HG03457 (cell line): Measurements from ENCODE around the gene MPRIP.

ENCODE experiments used
- ATAC-seq: cut with Tn5 transposase; IDR thresholded peaks from one replicate; pipeline ENCODE4 v1.9.1; 2021; ENCODE audit warnings: moderate number of reproducible peaks; ENCODE audit not compliant: unreplicated experiment

The MPRIP gene

DNA sequence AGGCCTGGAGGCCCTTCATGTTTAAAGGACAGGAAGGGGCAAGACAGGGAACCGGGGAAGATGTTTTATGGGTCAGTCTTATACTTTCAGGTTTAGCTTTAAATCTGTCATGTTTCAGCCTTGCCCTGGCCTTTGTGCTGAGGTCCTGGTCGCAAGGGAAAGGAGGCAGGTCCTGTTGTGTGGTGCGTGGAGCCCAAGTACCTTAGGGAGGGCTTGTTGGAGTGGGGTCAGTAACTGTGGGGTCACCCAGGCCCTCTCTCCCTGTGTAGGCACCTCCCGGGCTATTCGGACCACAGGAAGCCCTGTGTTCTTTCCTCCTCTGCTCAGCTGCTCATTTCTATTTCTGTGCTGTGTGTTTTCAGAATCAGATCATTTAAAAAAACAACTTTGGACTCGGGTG lies 42.7 kb downstream of the MPRIP start:
- ATAC-seq, result no peak

DNA sequence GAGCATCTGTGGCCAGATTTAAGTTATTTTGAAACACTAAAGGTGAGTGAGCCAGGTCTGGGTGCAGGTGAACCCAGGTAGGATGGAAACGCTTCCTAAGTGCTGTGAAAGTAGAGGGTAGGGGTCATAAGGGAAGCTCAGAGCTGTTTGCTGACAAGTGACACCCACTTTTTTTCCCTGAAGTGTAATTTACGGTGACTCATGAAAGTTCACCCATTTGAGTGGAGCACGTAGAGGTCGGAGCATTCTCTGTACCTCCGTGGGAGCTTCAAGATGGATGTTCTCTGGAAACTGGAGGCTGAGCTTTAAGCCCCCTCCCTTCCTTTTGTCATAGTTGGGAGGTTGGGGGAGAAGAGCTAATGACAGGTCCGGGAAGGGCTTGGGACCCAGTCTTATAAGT lies 44.3 kb downstream of the MPRIP start:
- no peak for ATAC-seq

DNA sequence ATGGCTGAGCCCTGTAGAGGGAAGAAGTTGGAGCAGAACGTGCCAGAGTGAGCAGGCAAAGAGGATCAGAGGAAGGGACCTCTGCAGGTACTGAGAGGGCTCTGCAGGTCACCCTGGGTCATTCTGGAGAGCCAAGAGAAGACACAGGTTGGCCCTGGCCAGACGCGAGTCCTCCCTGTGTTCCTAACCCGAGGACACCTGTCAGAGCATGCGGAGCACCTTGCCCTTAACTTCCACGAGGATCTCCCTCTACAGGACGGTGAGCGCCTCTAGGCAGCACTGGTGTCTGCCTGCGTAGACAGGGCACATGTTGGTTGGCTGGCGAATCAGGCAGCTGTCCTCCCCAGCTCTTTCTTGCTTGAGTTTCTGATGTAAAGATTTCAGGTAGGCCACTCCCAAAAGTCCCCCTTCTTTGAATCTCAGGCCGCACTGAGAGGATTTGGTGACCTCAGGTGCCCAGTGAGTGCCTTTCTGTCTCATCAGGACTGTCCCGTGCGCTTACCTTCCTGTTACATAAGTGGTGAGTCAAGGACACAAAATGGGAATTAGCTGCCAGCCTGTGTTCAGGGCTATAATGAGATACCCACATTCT lies 45.3 kb downstream of the MPRIP start:
- no peak for ATAC-seq

DNA sequence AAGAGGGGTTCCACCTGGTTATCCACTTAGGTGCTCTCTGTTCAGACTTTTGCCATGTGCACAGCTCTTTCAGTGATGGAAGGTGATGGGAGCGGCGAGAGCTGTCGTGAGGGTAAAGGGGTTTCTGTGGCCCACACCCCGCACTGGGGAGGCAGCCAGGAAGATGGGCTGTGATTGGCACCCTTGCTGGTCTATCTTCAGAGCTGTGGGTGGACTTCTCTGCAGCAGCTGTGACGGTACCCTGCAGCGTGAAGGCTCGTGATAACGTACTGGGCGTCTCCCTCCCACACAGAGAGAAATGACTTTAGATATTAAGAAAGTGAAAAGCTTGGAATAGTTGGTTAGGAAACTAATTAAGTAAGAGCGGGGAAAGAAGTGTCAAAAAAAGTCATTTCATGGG lies 45.8 kb downstream of the MPRIP start:
- no peak for ATAC-seq

DNA sequence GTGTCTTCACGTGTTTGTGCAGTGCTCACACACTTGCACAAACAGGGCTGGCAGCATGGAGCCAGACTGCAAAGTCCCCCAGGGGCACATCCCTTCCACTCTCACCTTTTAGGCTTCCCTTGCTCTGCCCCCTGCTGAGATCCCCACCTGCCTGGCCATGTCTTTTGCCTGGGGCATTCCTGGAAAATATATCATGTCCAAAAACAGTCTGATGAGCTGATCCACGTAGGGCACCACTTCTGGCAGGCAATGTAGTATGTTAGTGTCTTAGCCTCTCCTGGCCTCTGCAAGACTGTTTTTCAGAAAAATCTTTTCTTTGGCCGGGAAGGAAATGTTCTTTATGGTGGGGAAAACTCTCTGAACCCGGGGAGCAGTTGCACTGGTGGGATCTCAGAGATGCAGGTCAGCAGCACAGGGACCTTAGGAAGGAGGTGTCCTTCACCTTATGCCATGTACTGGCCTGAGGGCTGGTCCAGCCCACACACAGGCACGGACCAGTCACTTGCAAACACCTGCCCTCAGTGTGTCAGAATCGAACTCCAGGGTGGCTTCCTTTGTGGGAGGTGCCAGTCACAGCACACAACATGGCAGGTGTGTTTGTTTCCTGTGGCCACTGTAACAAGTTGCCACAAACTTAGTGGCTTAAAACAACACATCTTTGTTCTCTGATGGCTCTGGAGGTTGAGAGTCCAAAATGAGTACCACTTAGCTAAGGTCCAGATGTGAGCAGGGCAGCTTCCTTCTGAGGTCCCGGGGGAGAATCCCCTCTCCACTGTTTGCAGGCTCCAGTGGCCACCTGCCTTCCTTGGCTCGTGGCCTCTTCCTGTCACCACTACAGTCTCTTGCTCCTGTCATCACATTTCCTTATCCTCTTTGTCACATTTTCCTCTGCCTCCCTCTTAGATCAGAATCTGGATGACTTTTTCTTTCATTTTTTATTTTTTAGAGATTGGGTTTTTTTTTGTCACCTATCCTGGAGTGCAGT lies 46.6 kb downstream of the MPRIP start:
- ATAC-seq, result no peak

DNA sequence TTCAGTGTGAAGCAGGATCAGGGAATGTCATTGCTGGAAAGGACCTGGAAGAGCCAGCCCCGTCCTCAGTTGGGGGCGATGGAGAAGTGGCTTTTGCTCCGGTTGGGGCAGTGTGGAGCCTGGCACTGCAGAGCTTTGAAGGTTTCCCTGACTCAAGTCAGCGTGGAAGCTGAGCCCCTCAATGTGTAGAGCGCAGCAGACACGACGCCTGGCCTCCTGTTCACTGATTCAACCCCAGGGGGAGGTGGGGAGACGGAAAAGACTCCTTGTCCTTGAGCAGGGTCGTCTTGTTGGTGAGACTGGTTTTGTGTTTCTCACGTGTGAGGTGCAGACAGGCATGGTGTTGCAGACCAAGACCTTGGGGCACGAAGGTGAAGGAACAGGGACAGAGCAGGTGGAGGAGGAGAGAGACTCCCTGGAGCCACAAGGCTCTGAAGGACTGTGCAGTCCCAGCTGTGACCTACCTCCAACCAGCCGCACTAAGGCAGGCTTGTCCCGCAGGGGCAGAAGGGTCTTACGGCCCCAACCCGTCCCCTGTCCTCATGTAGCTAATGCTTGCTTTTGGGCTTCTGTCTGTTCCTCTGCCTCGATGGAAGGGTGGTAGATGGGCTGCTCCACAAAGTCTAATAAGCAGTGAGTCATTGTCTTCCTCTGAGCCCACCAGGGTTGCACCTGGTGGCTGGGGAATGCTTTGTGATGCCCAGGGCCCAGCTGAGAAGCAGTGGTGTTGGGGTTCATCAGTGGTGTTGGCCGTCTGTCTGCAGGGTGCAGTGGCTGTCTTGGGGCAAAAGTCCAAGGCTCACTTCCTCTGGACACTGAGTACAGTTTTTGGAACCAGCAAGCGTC lies 47.8 kb downstream of the MPRIP start:
- no peak for ATAC-seq

DNA sequence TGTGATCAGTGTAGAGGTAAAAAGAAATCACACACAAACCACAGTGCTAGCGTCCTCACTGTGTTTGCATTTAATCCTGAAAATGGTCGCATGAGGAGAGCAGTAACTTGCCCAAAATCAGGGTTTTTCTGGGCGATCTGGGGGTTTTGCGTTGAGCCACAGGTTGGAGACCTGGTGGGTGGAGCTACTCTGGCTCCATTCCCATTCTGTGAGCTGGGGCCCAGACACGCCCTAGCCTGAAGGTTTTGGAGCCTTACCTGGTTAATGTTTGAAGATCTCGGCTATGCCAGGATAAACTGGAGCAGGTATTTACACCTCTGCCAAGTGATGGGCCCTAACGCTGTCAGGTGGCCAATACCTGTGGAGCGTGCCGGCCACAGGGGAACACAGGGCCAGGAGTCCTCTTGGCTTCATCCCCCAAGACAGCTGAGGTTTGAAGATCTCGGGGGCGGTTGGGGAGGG lies 48.4 kb downstream of the MPRIP start:
- no peak for ATAC-seq

DNA sequence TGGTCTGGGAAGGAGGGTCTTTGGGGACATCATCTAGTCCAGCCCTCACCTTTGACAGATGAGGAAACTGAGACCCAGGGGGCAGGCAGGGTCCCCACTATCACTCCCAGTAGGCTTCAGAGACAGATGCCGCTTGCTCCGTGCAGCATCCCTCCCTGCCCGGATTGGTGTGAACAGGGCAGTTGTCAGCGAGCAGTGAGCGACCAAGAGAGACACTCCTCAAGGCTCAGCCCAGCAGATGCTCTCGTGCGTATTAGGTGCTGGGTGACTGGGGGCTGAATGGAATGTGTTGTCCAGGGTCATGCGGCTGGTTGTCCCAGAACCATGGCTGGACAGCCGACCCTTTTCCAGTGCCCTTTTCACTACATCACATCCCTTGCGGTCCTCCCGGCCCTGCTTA lies 49.0 kb downstream of the MPRIP start:
- ATAC-seq, result no peak

DNA sequence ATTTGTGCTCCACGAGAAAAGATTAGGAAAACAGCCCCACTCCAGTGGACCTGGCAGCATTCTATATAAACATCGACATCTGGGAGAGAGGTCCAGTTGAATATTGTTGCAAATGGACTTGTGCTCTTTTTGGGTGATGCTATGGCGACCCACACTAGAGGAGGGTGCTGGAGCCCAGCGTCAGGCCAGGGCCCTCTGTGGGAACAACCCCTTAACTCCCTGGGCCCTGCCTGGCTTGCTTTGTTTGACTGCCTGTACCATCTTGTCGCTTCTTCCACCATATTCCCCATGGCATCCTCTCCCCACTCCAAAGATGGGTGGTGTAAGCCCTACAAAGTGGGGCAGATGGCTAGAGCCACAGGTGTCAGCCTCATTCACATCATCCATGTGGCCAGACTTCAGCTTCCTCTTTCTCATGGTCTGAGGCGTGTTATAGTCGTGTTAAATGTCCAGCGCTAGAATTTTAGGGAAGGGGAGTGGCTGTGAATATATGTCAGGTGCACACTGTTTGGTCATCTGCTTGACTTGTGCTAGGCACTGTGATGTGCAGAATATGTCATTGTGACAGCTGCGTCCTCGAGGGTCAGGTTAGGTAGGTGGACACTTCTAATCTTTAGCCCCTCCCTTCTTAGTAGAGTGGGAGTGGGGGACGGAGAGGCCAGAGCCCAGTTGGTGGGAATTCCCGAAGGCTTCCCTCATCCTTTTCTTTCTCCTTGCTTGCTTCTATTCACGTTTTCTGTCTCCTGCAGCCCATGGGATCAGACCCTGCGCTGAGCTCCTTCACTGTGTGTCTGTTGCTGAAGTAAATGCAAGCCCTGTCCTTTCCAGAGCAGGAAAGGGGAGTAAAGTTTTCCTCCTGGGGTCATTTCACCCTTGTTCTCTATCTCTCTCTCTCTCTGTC lies 49.8 kb downstream of the MPRIP start:
- no peak for ATAC-seq

DNA sequence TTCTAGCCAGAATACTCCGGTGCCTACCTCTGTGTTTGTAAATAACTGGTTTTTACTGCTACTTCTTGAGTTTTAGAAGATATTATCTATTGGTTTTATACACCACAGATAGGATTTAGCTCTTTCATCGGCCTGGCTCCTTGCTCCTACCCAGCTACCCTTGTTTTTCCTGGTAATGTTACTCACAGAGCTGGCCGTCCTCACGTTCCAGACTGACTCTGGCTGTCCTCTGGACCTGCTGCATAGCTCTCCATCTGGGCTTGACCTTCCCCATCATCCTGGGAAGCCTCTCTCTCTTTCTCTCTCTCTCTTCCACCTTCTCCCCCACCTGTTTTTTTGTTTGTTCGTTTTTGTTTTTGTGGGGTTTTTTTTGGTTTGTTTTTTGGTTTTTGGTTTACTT lies 51.5 kb downstream of the MPRIP start:
- no peak for ATAC-seq

DNA sequence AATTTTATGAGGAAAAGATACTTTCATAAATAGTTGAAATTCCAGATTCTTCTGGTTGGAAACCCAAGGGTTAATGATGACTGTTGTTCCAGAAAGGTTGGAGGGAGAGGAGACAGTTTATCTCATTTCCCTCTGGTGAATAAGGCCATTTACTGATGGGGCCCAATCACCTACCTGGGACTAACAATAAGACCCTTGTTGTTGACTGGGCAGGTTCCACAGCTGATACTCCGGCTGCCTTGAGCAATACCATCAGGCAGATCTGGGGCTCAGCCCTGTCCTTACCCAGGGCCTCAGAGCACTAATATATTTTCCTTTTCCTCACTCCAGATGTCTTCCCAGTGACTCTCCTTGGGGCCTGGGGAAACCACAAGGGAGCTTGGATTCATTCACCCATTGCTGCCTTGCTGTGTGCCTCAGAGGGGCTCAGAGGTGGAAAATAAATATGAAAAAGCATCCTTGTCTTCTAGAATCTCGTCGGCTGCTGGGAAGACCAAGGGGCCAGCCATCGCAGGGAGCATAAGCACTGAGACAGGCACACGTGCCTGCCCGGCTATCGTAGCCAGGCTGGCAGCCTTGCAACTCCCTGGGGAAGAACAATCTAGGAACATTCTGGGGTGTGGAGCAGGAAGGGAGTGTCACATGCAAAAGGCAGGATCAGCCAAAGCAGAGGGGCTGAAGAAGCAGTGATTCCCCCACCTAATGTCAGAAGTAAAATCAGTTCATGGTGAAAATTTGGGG lies 54.4 kb downstream of the MPRIP start:
- no peak for ATAC-seq

DNA sequence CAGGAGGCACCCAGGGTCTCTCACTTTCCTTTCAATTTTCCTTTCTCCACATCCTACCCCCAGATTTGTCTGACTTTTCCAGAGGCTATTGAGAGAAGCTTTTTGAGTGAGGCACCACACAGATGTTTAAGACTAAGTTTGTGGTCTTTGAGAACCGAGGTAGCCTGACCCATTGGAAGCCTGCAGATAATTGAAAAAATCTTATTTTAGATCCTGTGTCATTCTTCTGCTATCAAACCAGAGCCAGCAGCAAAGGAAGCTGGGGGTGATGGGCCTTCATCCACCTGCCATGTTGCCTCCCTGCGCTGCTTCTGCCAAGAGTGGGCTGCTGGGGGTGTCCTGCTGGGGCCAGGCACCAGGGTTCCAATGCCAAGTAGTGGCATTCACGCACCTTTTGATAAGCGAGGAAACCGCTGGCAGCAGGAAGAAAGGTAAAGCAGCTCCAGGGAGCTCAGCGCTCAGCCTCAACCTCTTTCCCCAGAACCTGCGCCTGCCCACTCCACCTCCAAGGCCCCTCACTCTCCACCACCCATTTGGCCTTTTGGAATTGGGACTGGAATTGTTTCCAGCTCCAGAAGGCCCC lies 55.6 kb downstream of the MPRIP start:
- no peak for ATAC-seq

DNA sequence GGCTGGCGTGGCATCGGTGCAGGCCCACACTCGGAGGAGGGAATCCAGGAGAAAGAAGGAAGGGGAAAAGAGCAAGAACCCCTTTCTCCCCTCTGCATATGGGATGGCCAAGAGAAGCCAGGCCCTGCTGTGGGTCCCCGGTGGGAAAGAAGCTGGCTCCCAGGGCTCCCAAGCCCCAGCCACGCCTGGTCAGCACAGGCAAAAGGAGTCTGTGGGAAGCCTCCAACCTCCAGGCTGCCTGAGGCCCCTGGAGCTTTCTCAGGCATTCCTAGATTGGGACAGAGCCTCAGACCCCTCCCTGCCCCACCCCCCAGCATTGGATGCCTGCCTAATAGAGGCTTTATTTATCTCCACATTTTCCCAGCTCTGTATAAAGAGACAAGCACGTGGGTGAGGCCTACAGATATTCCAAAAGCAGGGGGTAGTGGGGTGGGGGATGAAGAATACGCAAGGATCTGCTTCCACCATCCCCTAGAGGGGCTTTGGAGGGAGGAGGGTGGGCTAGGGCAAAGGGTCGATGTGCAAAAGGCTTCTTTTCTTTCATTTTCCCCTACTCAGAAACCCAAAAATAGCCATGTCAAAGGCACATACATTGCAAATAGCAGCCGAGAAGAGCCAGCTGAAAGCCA lies 56.4 kb downstream of the MPRIP start:
- no peak for ATAC-seq

DNA sequence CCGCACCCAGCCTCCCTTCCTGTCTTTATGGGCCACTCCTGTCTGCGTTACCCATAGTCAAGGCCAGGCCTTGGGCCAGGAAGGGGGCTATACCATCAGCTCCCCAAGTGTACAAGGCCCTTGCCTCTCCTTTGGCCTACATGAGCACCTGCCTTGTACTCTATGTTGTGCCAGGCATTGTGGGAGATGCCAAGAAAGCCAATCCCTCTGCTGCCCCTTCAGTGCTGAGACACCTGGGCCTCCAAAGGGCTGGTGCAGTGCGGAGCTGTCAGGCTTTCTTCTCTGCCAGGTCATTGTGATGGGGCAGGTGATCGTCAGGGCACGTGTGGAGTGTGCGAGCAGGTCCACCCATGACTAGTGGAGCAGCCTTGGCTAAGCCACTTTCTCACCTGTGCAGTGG lies 59.9 kb downstream of the MPRIP start:
- no peak for ATAC-seq

DNA sequence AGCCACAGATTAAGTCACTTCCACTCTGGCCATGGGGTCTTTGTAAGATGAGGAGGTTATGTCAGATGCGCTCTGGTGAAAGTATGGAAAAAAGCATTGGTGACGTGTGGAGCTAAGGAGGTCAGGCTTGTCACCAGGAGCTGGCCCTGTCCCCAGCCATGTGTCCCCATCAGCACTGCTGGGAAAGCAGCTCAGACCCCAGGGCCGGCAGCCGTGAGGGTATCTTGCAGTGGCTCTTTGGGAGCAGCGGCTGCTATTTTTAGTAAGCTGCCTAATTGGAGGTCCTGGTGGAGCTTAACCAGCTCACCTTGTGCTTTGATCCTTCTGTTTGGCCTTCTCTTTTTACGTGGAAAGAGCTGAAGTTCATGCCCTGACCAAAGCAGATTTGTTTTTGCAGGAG lies 60.9 kb downstream of the MPRIP start:
- no peak for ATAC-seq

DNA sequence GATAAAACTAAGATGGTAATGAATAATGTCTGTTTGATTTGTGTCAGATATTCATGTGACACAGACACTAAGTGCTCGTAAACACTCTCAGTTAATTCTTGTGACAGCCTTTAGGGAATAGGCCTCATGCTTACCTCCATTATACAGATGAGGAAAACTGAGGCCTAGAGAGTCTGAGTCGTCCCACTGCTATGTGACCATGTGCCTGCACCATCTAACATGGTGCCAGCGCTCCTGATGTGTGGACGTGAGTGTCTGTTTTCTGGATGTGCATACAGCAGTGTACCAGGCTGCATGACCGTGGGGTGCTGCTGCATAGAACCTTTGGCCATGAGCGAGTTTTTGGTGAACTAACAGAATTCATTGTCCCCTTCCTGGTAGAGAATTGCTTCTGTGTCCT lies 61.8 kb downstream of the MPRIP start:
- ATAC-seq, result no peak

DNA sequence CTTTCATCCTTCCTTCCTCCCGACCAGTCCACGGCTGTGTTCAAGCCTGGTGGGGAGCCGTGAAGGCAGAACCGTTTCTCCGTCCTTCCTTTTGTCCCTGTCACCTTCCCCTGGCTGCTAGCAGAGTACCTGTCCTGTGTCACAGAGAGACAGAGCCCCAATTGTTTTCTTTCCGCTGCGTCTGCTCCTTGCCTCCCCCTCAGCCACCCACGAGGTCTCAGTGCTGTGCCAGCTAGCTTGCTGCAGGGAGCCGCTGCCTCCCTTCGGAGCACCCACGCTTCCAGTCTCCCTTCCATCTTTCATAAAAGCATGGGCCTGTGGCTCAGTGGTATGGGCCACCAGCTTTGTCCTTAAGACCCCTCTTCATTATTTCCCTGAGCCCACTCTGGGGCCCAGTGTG lies 62.2 kb downstream of the MPRIP start:
- ATAC-seq, result no peak

DNA sequence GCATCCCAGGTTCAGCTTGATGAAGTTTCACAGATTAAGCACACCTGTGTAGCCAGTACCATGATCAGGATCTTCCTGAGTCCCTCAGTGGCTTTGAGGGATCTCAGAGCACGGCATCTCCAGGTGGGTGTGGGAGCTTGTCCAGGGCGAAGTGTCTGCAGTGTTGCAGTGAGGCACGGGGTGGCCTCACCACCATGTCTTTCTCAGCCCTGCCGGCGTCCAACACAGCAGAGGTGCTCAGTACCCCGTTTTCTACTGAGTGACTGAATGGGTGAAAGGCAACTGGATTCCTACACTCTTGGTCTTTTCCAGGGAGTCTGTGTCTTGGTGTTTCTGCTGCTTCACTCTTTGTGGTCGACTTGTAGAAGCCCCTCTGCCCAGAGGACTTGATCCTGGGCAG lies 63.7 kb downstream of the MPRIP start:
- no peak for ATAC-seq

DNA sequence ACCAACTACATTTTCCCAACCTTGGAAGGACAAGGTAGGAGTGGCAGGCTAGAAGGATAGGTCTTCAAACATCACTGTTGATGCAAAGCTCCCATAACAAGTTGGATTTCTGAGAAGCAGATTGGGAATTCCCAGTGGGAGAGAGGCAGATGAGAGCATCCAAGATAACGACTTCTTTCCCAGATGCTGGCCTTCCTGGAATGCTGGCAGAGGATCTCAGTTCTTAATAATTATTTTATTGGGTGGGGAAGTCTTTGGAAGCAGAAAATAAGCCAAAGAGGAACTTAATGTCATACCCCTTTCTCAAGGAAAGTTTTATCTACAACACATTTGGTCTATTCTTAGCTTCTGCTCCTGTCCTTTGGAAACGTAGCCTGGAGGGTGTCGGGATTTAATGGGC lies 64.5 kb downstream of the MPRIP start:
- no peak for ATAC-seq
